Activated CD4-positive, alpha-beta T cell treated with anti-CD3 and anti-CD28 coated beads, Interleukin-2, amount 50 U/mL, for 4 hours (primary cell): Measurements from ENCODE around the gene COL4A5.

Source experiments
- DNase-seq, 2 experiments: peaks; one replicate each; pipeline ENCODE4 v3.0.0-alpha.2; 2020

COL4A5 gene

DNA sequence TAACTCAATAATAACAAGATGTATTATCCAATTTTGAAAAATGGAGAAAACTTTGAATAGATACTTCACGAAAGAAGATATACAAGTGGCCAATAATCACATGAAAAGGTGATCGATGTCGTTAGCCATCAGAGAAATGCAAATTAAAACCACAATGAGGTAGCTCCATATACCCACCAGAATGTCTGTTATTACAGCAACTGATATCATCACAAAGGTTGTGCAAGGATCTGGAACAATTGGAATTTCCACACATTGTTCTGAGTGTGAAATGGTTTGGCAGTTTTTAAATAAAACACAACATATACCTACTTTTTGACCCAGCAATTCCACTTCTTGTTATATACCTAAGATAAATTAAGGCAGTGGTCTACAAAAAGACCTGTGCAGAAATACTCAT, 225.1 kb downstream of the COL4A5 start:
- no peak for DNase-seq

DNA sequence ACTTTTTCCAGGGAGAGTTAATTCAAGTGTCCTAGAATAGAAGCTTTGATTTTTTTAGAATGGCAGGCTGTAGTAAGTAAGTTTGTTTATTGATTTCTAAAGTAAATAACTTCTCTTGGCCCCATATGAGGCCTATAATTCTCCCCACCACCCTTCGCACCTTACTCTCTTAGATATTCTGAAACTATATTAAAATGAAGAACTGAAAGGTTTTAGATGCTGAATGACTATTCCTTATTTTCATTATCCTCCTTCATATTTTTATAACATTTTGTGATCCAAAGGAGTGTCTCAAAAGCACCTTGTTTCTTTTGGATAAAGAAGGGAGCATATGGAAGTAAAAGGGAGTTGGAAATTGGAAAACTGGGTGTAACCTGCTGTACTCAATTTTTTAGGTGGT, 226.5 kb downstream of the COL4A5 start:
- DNase-seq: no peak

DNA sequence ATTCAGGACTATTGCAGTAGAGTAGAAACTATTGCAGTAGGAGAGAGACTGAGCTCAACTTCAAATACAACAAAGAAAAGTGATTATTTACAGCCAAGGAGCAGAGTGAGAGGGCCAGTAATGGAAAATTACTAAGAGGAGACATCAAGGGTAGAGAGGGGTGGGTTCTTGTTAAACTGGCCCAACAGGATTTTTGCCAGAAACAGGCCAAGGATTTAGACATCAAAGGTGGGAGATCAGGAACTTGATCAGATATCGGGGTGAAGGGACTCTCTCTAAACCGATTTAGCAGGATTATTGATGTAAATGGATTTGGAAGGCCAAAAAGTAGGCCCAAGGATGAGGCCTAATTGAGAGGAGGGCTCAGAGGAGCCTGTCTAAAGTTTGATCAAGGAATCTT, 231.9 kb downstream of the COL4A5 start:
- no peak for DNase-seq

DNA sequence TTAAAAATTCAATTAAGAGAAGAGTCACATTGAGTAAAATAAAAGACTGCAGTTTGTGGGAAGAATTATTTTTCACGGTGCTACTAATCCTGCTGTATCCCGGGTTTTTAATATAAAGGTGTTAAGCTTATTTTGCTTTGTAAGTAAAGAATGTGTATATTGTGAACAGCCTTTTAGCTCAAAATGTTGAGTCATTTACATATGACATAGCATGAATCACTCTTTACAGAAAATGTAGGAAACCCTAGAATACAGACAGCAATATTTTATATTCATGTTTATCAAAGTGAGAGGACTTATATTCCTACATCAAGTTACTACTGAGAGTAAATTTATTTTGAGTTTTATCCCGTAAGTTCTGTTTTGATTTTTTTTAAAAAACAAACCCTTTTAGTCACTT, 257.1 kb downstream of the COL4A5 start:
- DNase-seq: no peak

DNA sequence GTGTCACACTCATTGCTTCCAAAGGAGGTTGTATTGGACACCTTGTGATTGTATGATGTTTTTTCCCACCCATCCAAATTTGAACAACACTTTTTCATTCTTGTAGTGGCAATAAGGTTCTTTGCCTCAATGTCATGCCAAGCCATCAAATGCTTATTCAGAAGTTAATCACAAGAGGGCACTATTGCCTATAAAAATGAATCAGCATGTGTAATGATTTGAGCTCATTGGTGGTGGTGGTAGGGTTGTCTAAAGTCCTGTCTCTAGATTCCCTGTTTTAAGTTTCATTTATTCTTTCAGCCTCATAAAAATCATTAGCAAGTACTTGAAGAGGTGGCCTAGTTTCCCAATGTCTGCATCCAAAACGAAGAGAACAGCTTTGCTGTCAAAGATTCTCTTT, 259.7 kb downstream of the COL4A5 start:
- DNase-seq: no peak

DNA sequence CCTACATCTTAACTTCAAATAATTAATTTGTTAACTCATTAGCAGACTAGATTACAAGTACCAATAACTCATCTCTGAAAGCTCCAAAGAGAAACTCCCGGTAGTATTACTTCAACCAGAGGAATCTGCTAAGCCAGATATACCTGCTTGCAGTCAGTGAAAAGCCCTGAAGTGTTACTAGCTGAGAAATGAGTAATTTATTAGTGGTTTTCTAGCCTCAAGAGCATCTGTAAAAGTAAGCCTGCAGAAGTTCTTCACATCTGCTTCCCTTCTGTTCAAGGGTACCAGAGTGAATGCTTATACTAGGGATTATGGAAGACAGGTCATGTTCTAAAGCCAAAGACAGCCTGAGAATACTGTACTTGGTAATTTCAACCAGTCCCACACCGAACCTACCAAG, 262.0 kb downstream of the COL4A5 start:
- DNase-seq: no peak

DNA sequence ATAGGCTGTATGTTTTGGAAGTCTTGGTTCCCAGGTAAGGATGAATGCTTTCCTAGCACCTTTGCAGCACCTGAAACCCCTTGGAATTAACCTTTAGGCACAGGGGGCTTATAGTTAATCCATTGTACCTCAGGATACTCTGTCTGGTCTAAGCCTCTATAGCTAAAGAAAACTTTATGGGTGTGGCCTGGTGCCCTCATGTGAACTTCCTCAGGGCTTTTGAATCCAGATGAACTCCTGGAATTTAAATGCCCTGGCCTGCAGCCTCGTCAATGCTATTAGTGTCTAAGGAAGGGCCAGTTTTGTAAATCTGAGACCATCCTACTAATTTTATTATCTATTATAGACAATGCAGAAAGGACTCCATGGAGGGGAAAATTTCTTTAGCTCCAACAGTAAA, 262.9 kb downstream of the COL4A5 start:
- no peak for DNase-seq

DNA sequence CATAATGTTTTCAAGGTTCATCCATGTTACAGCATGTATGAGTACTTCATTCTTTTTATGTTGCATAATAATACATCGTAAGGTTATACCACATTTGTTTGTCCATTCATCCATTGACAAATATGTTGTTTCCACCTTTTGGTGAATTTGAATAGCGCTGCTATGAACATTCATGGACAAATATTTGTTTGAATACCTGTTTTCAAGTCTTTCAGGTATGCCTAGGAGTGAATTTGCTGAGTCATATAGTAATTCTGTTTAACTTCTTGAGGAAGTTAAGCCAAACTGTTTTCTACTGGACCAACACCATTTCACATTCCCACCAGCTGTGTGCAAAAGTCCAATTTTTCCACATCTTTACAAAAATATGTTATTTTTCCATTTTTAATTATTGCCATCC, 265.2 kb downstream of the COL4A5 start:
- no peak for DNase-seq

DNA sequence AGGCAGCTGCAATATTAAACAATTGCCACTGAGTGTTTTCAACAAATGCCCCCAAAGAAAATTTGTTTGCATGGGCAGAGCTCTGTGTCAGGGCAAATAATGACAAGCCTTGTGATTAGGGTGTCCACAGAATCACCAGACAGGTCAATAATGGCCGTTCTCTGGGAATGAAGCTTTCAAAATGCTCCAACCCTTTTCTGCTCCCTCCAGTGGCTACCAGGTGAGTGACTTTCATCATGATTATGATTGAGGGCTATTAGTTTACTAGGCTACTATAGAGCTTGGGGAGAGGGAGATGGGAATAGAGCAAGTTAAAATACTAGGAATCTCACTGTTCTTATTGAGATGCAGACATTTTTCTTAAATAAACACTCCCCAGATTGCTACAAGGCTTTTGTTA, 273.2 kb downstream of the COL4A5 start:
- DNase-seq: no peak

DNA sequence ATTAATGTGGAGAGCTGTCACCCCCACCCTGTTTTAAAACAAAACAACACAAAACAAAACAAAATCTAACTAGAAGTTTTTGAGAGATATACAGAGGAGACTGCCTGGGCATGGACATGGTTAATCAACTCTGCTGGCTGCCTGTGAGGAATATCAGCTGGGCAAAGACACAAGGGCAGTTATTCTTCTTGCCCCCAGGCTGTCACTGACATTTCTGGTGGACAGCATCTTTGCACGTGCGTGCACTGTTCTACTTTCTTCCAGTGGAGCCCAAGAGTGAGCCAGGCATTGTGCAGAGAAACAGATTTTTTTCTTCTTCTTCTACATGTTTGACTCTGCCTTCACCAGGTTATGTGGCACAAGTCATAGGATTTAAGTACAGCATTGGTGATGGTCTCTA, 282.9 kb downstream of the COL4A5 start:
- DNase-seq: no peak

DNA sequence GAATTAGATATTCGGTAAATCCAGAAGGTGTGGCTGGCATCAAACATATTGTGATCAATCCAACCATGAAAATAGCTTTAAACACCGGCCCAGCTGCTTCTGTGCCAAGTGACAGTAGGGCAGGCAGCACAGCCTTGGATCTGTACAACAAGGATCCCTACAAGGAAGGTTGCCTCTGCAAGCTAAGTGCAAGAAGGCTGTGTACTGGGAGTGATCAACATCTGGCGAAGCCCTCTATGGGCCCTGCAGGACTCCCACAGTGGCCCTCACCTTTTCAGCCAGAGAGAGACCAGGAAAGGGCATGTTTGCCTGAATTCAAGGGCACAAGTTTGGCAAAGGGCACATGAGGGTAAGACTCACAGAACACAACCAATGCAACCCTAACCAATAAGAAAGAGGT, 287.1 kb downstream of the COL4A5 start:
- no peak for DNase-seq

DNA sequence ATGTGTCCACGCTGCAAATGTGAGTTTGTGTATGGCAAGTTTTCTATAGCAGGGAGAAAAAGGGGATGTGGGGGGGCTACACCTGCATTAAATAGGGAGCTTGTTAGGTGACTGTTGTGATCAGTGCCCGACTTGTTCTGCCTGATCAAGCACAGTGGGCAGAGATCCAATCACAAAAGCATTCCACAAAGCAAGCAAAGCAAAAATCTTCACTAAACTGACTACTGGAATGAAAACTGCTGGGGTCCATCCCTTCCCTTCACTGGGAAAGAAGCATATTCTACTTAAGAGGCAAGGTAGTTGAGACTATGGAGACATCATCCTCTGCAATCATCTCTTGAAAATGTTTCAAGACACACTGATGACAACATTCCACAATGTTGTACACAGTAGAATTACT, 291.5 kb downstream of the COL4A5 start:
- no peak for DNase-seq

DNA sequence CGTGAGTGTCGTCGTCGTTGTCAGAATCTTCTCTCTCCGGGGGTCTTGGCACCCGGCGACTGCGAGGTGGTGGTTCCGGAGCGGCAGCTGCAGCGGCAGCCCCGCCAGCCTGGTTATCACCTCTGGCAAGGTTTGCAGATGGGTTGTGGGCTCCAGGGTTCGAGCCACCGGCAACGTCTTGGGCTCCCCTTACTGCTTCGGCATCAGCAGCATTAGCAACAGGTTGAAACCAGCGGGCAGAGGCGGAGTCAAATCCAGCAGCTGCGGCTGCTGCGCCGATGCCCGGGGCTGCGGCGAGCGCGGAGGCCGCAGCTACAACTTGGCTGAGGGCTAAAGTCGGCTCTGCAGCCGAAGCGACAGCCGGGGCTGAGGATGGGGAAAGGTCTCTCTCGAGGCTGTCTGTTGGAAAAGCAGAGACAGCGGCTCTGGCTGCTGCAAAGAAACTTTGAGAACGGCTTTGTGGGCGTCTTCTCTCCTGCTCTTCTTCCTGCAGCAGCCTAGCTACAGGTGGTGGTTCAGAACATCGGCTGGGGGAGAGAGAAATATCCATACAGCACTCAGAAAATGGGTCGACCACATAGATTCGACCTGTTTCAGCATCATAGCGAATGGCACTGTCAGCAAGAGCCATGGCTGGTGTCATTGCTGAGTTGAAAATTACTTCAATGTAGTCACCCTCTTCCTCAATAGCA, 293.1 kb downstream of the COL4A5 start:
- DNase-seq: no peak

DNA sequence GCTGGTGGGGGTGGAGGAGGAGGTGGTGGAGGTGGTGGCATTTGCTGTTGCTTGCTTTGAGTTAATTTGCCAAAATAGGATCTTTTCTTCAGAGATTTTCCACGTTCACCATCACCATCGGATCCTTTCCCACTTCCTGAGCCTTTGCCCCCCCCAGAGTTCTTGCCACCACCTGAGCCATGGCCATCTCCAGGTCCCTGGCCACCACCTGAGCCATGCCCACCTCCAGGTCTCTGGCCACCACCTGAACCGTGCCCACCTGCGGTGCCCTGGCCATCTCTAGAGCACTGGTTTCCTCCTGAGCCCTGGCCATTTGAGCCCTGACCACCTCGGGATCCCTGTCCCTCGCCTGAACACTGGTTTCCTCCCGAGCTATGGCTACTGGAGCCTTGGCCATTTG, 294.8 kb downstream of the COL4A5 start:
- DNase-seq: no peak

DNA sequence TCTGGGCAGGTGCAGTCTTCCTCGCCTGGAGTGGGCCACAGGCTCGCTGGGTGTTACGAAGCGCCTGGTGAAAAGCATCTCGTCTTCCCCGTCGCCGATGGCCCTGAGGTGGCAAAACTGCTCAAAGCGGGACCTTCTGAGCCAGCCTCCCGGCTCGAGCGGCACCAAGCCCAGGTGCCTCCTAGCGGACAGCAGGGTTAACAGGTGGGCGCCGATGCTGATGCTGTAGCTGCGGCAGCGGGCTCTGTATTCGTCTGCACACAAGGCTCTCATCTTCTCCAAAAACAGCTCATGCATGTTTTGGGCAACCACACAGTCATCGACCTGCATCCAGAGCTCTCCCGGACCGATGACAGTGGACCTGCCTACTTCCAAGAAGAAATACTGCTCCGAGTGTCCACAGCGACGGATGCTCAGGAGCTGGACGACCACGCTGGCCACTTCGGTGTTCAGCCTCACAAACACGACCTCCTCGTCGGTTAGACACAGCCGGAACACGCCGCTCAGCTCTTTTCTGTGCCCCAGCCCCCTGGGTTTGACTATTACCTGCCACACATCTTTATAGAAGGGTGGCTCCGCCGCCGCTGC, 295.5 kb downstream of the COL4A5 start:
- DNase-seq: no peak

DNA sequence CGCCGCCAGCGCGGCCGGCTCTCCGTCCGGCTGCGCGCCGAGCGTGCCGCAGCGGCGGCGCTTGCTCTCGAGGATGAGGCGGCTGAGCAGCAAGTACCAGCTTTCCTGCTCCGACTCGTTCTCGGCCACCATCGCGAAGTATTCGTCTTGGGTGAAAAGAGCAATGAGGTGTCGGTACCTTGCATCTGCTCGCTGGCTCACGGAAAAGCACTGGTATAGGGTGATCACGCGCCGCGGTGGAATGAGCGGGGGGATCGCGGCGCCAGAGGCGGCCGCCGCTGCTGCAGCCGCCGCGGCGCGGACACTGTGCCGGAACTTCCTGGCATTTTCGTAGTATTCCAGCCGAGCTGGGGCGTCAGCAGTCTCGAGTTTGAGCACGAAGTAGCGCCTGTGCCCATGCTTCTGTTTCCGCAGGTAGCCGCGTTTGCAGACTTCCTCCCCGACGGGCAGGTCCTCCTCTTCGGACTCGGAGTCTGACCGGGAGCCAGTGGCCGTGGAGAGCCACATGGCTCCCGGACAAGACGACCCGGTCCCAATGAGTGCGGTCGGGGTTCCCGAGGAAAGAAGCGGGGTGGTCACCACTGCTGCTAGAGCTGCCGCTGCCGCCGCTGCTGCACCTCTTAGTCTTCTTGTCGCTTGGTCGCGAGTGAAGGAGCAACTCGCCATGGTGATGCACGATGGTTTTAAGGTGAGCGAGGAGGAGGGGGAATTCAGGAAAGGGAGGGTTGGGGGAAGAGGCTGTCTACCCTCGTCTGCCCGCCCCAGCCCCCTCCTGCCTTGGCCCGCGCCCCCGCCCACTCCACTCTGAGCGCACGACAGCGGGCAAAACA, 296.3 kb downstream of the COL4A5 start:
- no peak for DNase-seq

DNA sequence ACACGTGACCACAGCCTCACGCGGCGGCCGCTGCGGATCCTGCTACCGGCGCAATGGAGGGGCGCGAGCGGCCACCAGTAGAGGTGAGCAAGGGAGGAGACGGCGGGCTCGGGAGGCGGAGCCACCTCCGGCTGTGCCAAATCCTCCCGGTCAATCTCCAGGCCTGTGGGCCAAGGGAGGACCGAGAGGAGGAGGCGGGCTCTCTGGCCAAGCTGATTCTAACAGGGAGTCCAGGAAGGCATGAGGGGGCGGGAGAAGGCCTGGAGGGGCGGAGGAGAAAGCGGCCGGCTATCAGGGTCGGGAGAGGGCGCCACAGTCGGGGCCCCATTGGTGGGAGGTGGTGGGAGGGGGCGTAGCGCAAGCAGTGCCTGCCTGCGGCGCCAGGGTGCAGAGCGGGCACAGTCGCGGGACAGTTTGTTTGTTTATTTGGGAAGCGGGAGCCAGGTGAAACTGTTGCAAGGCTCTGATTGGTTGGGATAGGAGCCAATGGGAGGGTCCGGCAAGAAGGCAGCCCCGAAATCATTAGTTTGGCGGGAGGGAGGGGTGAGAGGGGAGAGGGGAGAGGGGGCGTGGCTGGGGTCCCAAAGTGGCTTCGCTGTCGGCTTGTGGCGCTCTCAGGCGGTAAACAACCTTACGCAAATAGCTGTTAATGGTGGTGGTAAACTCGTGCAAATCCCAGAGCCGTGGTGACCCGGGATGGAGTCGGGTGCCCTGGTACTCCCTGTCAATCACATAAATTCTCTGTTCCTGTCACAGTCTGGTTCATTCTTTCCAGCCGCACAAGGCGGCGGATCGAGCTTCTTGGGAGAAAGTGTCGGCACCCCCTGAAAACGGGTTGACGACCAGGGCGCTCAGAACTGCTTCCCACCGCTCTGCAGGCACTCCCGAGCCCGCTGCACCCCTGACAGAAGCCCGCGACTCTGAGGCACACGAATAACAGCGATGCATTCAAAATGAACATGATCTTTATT, 297.2 kb downstream of the COL4A5 start, which contains the start of gene IRS4:
Gene IRS4 (minus strand): TSS at position 55 of the 971 bp plus-strand sequence.
- DNase-seq: no peak

DNA sequence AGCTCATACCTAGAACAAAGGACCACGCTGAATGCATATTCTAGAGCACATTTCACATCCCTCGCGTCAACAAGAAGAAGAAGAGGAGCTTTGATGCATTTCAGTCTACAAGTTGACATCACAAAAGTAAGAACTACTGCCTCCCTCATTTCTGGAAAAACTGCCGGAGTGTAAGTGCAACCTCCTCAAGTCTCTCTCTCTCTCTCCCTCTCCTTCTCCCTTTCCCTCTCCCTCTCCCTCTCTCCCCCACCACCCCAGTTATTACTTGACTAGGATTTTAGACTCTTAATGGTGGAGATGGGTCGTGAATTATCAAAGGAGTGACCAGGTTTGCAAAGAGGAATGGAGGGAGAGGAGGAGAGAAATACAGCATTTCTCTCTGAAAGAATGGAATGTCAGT, 298.1 kb downstream of the COL4A5 start:
- no peak for DNase-seq

DNA sequence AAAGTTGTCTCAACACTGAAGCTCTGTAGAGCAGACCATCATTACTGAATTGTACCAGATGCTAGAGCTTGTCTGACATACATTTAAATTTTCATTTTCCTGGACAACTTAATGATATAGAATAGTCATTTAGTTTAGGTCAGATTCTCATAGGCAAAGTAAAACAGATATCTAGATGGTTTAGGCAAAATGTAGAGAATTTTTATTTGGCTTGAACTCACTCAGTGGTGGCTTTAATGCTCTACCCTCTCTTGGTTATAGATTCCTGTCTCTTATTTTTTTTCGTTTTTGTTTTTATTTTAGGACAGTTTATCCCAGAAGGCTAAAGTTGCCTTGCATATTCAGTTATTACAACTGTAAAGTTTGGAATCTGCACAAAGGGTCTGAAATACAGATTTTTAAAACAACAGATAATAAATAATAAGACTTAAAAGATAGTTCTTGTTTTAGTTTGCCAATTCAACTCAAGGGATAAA, 300.7 kb downstream of the COL4A5 start:
- no peak for DNase-seq
